C4-2B (cell line): ENCODE measurements around the gene ADGRG7.

Source experiments
- CTCF ChIP-seq: fragments of 450-650 bp; conservative IDR thresholded peaks from 2 replicates; pipeline ENCODE4 v1.5.1; 2017; ENCODE audit warnings: mild to moderate bottlenecking
- ZFX ChIP-seq: fragments of 450-650 bp; IDR thresholded peaks from 2 replicates; pipeline ENCODE4 v1.6.1; 2017

- TF ChIP-seq CTCF = no peak
- no peak for TF ChIP-seq ZFX
Measured at GRCh38 chr3:100665230-100665629, 55.8 kb downstream of the ADGRG7 start.
